ENCODE measurements around the gene WDR41. TPM values are rescaled to one million over a fixed set of nuclear protein-coding genes. Genes with fewer than 3 reads are reported as not detected.

Gene WDR41
- total RNA-seq, 1 experiment from 2014 or later, result 107 TPM

GRCh38 chr5:77420940-77421339, 71.2 kb downstream of the WDR41 start:
- H3K27ac Mint-ChIP-seq (ENCODE audit: low read depth, unreplicated experiment), result no peak overlapping the region
- peaks cover 29% of the 10 kb centered on the region for H3K36me3 Mint-ChIP-seq (ENCODE audit: insufficient read depth, unreplicated experiment)
- no peak for TF ChIP-seq CTCF (IDR thresholded peaks at IDR 0.05; ENCODE audit: unreplicated experiment)
- BruUV-seq (replicated peaks), result no TSS peak
- ChIA-PET POLR2A (no interaction called here), CTCF (no interaction called here)
- no peaks in the 10 kb centered on the region for H3K9me3 Mint-ChIP-seq (ENCODE audit: unreplicated experiment)
- no peaks in the 10 kb centered on the region for H3K4me1 Mint-ChIP-seq (ENCODE audit: insufficient read depth, unreplicated experiment)
- H3K27me3 Mint-ChIP-seq (ENCODE audit: insufficient read depth, unreplicated experiment), result no peaks in the 10 kb centered on the region
- DNase-seq (ENCODE audit: unreplicated experiment), result no peak
- intact Hi-C loops (cut with micrococcal nuclease), result no loop called here
- no peak overlapping the region for H3K4me3 Mint-ChIP-seq (ENCODE audit: unreplicated experiment)

DNA sequence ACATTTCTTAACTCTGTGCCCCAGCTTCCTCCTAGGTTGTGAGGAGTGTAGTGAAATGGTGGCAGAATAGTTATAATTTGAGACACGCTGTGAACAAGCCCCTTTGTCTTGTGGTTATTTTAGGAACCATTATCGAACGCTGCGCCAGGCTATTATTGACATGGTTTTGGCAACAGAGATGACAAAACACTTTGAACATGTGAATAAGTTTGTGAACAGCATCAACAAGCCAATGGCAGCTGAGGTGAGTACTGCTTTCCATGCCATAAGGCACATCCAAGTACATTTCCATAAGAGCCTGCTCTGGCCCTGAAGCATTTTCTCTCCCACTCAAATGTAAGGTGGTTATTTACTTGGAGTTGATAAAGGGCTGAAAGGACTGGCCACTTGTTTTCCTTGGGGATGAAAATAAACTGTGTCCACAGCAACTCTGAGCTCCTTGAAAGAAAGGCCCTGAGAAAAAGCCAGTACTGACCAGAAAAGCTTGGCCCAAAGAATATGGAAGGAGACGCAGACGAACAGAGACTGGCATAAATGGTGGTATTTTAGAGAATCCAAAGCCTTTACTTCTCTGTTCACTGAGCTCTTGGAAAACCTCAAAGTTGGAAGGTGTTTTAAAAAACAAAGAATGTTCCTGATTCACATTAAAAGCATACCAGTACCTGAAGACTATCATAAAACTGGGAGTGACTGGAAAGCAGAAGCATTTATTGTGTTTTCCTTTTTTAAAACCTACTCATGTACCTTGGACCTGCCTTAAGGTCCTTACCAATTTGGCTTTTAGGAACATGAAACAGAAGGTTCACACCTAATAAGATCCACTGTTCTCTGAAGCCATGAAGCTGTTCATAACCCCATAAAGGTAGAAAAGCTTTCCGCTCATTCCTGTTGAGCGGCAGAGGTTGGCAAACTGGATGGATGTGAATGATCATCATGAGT, 72.2 kb downstream of the WDR41 start:
- no peak for DNase-seq (ENCODE audit: unreplicated experiment)
- BruUV-seq (replicated peaks), result no TSS peak
- Mint-ChIP-seq H3K9me3 (ENCODE audit: unreplicated experiment) (no peaks in the 10 kb centered on the region), H3K27me3 (ENCODE audit: insufficient read depth, unreplicated experiment) (no peaks in the 10 kb centered on the region), H3K36me3 (ENCODE audit: insufficient read depth, unreplicated experiment) (peaks cover 19% of the 10 kb centered on the region), H3K27ac (ENCODE audit: low read depth, unreplicated experiment) (no peak overlapping the region), H3K4me3 (ENCODE audit: unreplicated experiment) (no peak overlapping the region), H3K4me1 (ENCODE audit: insufficient read depth, unreplicated experiment) (no peaks in the 10 kb centered on the region)
- ChIA-PET CTCF (interaction anchor here (0.7 to 1.4 kb wide), 4 partner anchors 9 to 275 kb away, joined by 3 to 4 read pairs (median 3); partner anchors contain the start of gene WDR41), POLR2A (interaction anchor here (0.7 to 1.0 kb wide), 2 partner anchors 12 to 33 kb away, joined by 3 read pairs; no protein-coding TSS in a partner anchor)
- TF ChIP-seq CTCF (IDR thresholded peaks at IDR 0.05; ENCODE audit: unreplicated experiment), result no peak
- intact Hi-C loops (cut with micrococcal nuclease), result no loop called here

GRCh38 chr5:77418601-77419581, 73.2 kb downstream of the WDR41 start:
- ChIA-PET POLR2A (interaction anchor here (1.0 to 2.1 kb wide), 2 partner anchors 9 to 34 kb away, joined by 3 to 11 read pairs; no protein-coding TSS in a partner anchor), CTCF (interaction anchor here (0.9 to 1.4 kb wide), 6 partner anchors 10 to 743 kb away, joined by 3 to 8 read pairs (median 4); no protein-coding TSS in a partner anchor)
- TF ChIP-seq CTCF (IDR thresholded peaks at IDR 0.05; ENCODE audit: unreplicated experiment), result no peak
- no peaks in the 10 kb centered on the region for H3K27me3 Mint-ChIP-seq (ENCODE audit: insufficient read depth, unreplicated experiment)
- intact Hi-C loops (cut with micrococcal nuclease), result no loop called here
- peak; percentile 13 for DNase-seq (ENCODE audit: unreplicated experiment)
- no peak overlapping the region for H3K4me3 Mint-ChIP-seq (ENCODE audit: unreplicated experiment)
- H3K36me3 Mint-ChIP-seq (ENCODE audit: insufficient read depth, unreplicated experiment), result peaks cover 9% of the 10 kb centered on the region
- BruUV-seq (replicated peaks), result no TSS peak
- no peaks in the 10 kb centered on the region for H3K9me3 Mint-ChIP-seq (ENCODE audit: unreplicated experiment)
- no peak overlapping the region for H3K27ac Mint-ChIP-seq (ENCODE audit: low read depth, unreplicated experiment)
- H3K4me1 Mint-ChIP-seq (ENCODE audit: insufficient read depth, unreplicated experiment), result no peaks in the 10 kb centered on the region
